ENCODE data around the gene ENHO. TPM values are rescaled to one million over a fixed set of nuclear protein-coding genes. Genes with fewer than 3 reads are reported as not detected.

The ENHO gene
- total RNA-seq = 0.14 TPM in 1 of 2 replicates, not detected in the other

DNA sequence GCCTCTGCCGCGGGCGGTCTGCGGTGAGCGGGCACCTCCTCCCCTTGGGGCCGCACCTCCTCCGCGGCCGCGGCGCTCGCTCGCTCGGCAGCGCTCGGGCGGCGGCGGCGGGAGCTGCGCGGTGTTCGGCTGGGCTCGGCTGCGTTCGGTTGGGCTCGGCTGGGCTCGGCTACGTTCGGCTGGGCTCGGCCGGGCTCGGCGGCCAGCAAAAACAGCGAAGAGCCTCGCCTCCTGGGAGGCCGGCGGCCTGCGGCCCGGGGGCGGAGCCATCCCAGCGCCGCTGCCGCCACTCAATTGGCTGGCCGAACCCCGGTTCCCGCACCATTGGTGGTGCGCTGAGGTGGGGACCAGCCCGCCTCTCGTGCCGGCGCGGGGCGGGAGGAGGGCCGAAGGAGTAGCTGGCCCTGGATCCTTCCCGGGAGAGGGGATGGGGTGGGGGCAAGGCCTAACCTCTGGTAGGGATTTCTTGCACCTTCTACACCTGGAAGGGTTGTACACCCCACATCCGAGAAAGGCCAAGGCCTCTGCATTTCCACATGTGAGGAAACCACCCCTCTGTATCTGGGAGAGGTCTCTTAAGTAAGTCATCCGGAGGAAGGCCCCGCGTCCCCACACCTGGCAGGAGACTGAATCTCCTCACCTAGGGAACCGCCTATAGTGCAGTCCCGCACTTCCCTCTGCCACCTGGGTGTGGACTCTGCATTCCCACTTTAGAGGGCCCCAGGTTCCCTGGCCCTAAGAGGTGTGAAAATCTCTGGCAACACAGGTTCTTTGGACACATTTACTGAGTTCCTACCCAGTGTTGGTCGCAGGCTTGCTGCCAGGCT is at the start of gene ENHO:
Gene ENHO, minus strand, starts transcription at position 20 of the 827 bp plus-strand sequence. CDS start 1,295 bp downstream, outside the sequence.

Small RNAs within 50 kb of the gene (small RNA-seq; reads per million reads assigned to genes)
- not detected for gene RN7SKP24 (ENCODE audit: low replicate concordance)

Other genes starting within 250 kb of the ENHO start
- gene KIF24, start 193.7 kb downstream of the ENHO start, total RNA-seq = 0.66 and 9.9 TPM in 2 replicates
- gene NUDT2, start 193.4 kb downstream of the ENHO start, total RNA-seq = 27.8 and 31.1 TPM in 2 replicates
- gene MYORG, start 146.1 kb downstream of the ENHO start, total RNA-seq = 0.22 and 1.4 TPM in 2 replicates
- 10.9 and 20.9 TPM in 2 replicates for gene FAM219A, start 64.4 kb downstream of the ENHO start, total RNA-seq
- gene DNAI1, start 64.2 kb downstream of the ENHO start, total RNA-seq = not detected in 2 replicates
- gene CNTFR, start 66.7 kb upstream of the ENHO start, total RNA-seq = not detected in 2 replicates
- gene RPP25L, start 89.1 kb upstream of the ENHO start, total RNA-seq = 10.0 and 17.3 TPM in 2 replicates
- gene DCTN3, start 97.5 kb upstream of the ENHO start, total RNA-seq = 68.3 and 81.2 TPM in 2 replicates
- gene ARID3C, start 106.1 kb upstream of the ENHO start, total RNA-seq = 0.22 TPM in 1 of 2 replicates, not detected in the other
- 70.0 and 112 TPM in 2 replicates for gene SIGMAR1, start 114.8 kb upstream of the ENHO start, total RNA-seq
- gene GALT, start 123.7 kb upstream of the ENHO start, total RNA-seq = 29.3 and 35.9 TPM in 2 replicates
- gene IL11RA, start 129.2 kb upstream of the ENHO start, total RNA-seq = 5.9 and 10.2 TPM in 2 replicates
- gene CCL27, start 139.7 kb upstream of the ENHO start, total RNA-seq = not detected in 2 replicates
- gene CCL19, start 168.3 kb upstream of the ENHO start, total RNA-seq = not detected in 2 replicates
- not detected in 2 replicates for gene CCL21, start 187.1 kb upstream of the ENHO start, total RNA-seq

Measured in placental pericyte (primary cell).